ENCODE results near the gene PKIB. TPM values are rescaled to one million over a fixed set of nuclear protein-coding genes. Genes with fewer than 3 reads are reported as not detected.
"Not testable (repeated sequence)": the region's sequence is repeated elsewhere in the genome, so short reads cannot be mapped to it uniquely, and the experiment has no call there.

Gene PKIB
- polyA plus RNA-seq, 1 donor (not counting 4 experiments of a cell fraction or from before 2014, with no cell fraction given) = 8.7 TPM

DNA sequence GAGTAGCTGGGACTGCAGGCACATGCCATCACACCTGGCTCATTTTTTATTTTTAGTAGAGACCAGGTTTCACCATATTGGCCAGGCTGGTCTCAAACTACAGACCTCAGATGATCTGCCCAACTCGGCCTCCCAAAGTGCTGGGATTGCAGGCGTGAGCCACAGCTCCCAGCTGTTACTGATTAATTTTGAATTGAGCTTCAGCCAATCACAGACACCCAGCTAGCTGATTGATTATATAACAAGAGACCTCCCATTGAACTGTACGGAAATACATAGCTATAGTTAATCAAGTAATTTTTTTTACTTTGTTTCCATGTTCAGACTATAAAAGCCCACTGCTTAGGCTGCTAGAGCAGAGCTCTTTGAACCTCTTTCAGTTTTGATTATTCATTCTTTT lies 31.6 kb downstream of the PKIB start:
- no peak overlapping the region for H2AFZ ChIP-seq (ENCODE audit: control insufficient read depth, low read length)
- H3K9me3 ChIP-seq (ENCODE audit: control insufficient read depth, low read depth, low read length) = no peaks in the 10 kb centered on the region
- FAIRE-seq (no peak), DNase-seq (ENCODE audit: low read depth, low spot score) (no peak)
- no peak overlapping the region for H3K4me3 ChIP-seq (ENCODE audit: control insufficient read depth in 2 of 3, extremely low read depth in 1 of 3, insufficient read depth in 2 of 3, low read depth in 1 of 3, low read length in 3 of 3)
- no peak overlapping the region for H3K9ac ChIP-seq (ENCODE audit: control insufficient read depth, extremely low read depth, insufficient read depth, low read length)
- H3K79me2 ChIP-seq (ENCODE audit: control insufficient read depth, insufficient read depth, low read length) = no peaks in the 10 kb centered on the region
- no peak overlapping the region for H3K4me2 ChIP-seq (ENCODE audit: control insufficient read depth, extremely low read depth, insufficient read depth, low read depth, low read length)
- H3K9me1 ChIP-seq (ENCODE audit: control insufficient read depth, extremely low read depth, insufficient read depth, low read length) = no peaks in the 10 kb centered on the region
- H3K27ac ChIP-seq (ENCODE audit: control insufficient read depth, insufficient read depth, low read length) = no peak overlapping the region
- dilution Hi-C loops (cut with MboI; ENCODE audit: extremely low pct_ligation_motif_present, low sequenced_read_pairs) = no loop called here
- H3K36me3 ChIP-seq (ENCODE audit: control insufficient read depth in 2 of 2, extremely low read depth in 1 of 2, insufficient read depth in 2 of 2, low read length in 2 of 2) = no peaks in the 10 kb centered on the region
- no peaks in the 10 kb centered on the region for H4K20me1 ChIP-seq (ENCODE audit: control insufficient read depth, extremely low read depth, insufficient read depth, low read length)
- no peak for TF ChIP-seq EZH2 (IDR thresholded peaks at IDR 0.05; ENCODE audit: low read length)
- TF ChIP-seq, protein P1, sequence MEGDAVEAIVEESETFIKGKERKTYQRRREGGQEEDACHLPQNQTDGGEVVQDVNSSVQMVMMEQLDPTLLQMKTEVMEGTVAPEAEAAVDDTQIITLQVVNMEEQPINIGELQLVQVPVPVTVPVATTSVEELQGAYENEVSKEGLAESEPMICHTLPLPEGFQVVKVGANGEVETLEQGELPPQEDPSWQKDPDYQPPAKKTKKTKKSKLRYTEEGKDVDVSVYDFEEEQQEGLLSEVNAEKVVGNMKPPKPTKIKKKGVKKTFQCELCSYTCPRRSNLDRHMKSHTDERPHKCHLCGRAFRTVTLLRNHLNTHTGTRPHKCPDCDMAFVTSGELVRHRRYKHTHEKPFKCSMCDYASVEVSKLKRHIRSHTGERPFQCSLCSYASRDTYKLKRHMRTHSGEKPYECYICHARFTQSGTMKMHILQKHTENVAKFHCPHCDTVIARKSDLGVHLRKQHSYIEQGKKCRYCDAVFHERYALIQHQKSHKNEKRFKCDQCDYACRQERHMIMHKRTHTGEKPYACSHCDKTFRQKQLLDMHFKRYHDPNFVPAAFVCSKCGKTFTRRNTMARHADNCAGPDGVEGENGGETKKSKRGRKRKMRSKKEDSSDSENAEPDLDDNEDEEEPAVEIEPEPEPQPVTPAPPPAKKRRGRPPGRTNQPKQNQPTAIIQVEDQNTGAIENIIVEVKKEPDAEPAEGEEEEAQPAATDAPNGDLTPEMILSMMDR (optimal IDR thresholded peaks at IDR 0.05 in 1 of 3, IDR thresholded peaks at IDR 0.05 in 1 of 3, conservative IDR thresholded peaks at IDR 0.05 in 1 of 3; ENCODE audit: extremely low read depth in 1 of 3, insufficient read depth in 2 of 3, low read length in 3 of 3) = no peak
- peaks cover 12% of the 10 kb centered on the region for H3K4me1 ChIP-seq (ENCODE audit: control insufficient read depth, extremely low read depth, insufficient read depth, low read length)
- H3K27me3 ChIP-seq (ENCODE audit: control insufficient read depth, extremely low read depth, insufficient read depth, low read length) = no peaks in the 10 kb centered on the region

DNA sequence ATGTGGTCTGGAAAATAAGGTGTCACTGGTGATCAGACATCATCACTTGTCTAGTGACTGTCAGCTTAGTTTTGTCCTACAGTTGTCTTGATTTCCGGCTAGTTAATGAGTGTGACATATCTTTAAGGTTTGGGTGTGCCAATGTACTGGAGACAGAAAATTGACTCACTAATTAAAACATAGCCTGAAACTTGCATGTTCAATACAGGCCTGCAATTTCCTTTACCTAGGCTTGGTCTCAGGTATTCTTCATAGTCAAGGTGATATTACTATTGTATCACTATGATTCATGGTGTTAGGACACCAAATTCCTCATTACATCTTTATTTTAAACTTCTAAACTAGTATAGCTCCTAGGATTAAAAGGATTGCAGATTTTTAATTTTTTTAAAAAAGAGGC lies 32.4 kb downstream of the PKIB start:
- H3K27me3 ChIP-seq (ENCODE audit: control insufficient read depth, extremely low read depth, insufficient read depth, low read length); H3K36me3 ChIP-seq (ENCODE audit: control insufficient read depth in 2 of 2, extremely low read depth in 1 of 2, insufficient read depth in 2 of 2, low read length in 2 of 2); H3K4me2 ChIP-seq (ENCODE audit: control insufficient read depth, extremely low read depth, insufficient read depth, low read depth, low read length); H3K4me3 ChIP-seq (ENCODE audit: control insufficient read depth in 2 of 3, extremely low read depth in 1 of 3, insufficient read depth in 2 of 3, low read depth in 1 of 3, low read length in 3 of 3); H3K9me1 ChIP-seq (ENCODE audit: control insufficient read depth, extremely low read depth, insufficient read depth, low read length); H3K79me2 ChIP-seq (ENCODE audit: control insufficient read depth, insufficient read depth, low read length); H4K20me1 ChIP-seq (ENCODE audit: control insufficient read depth, extremely low read depth, insufficient read depth, low read length); dilution Hi-C loops (cut with MboI; ENCODE audit: extremely low pct_ligation_motif_present, low sequenced_read_pairs); H3K27ac ChIP-seq (ENCODE audit: control insufficient read depth, insufficient read depth, low read length); H3K9ac ChIP-seq (ENCODE audit: control insufficient read depth, extremely low read depth, insufficient read depth, low read length); H3K9me3 ChIP-seq (ENCODE audit: control insufficient read depth, low read depth, low read length): not testable (repeated sequence)
- DNase-seq (ENCODE audit: low read depth, low spot score) (peak; percentile 7), FAIRE-seq (peak; percentile 86)
- peaks cover 12% of the 10 kb centered on the region for H3K4me1 ChIP-seq (ENCODE audit: control insufficient read depth, extremely low read depth, insufficient read depth, low read length)
- peak overlapping the region; percentile 41 for H2AFZ ChIP-seq (ENCODE audit: control insufficient read depth, low read length)

DNA sequence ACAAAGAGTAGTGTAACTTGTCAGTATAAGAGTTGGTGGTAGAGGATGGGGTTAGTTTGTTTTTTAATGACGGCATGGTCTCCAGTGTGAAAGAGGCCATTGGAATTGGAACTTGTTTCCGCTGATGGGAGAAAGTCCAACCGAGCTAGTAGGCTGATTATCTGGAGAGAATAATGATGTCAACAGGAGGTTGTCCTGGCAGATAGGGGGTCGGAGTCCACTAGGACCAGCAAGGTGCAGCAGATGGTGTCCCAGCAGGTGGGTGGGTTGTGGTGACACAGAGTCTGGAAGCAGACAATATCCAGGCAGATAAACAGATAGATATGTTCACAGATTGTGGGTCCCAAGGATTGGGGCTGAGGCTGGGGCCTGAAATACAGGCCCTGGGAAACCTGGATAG lies 35.1 kb downstream of the PKIB start:
- H3K27ac ChIP-seq (ENCODE audit: control insufficient read depth, insufficient read depth, low read length) = no peak overlapping the region
- no peaks in the 10 kb centered on the region for H3K36me3 ChIP-seq (ENCODE audit: control insufficient read depth in 2 of 2, extremely low read depth in 1 of 2, insufficient read depth in 2 of 2, low read length in 2 of 2)
- H3K4me2 ChIP-seq (ENCODE audit: control insufficient read depth, extremely low read depth, insufficient read depth, low read depth, low read length) = no peak overlapping the region
- no peak for FAIRE-seq
- H2AFZ ChIP-seq (ENCODE audit: control insufficient read depth, low read length) = no peak overlapping the region
- H3K4me3 ChIP-seq (ENCODE audit: control insufficient read depth in 2 of 3, extremely low read depth in 1 of 3, insufficient read depth in 2 of 3, low read depth in 1 of 3, low read length in 3 of 3) = no peak overlapping the region
- H4K20me1 ChIP-seq (ENCODE audit: control insufficient read depth, extremely low read depth, insufficient read depth, low read length) = no peaks in the 10 kb centered on the region
- no peak for DNase-seq (ENCODE audit: low read depth, low spot score)
- H3K27me3 ChIP-seq (ENCODE audit: control insufficient read depth, extremely low read depth, insufficient read depth, low read length) = no peaks in the 10 kb centered on the region
- dilution Hi-C loops (cut with MboI; ENCODE audit: extremely low pct_ligation_motif_present, low sequenced_read_pairs) = no loop called here
- no peaks in the 10 kb centered on the region for H3K79me2 ChIP-seq (ENCODE audit: control insufficient read depth, insufficient read depth, low read length)
- H3K9ac ChIP-seq (ENCODE audit: control insufficient read depth, extremely low read depth, insufficient read depth, low read length) = no peak overlapping the region
- H3K9me3 ChIP-seq (ENCODE audit: control insufficient read depth, low read depth, low read length) = no peaks in the 10 kb centered on the region
- H3K4me1 ChIP-seq (ENCODE audit: control insufficient read depth, extremely low read depth, insufficient read depth, low read length) = peaks cover 9% of the 10 kb centered on the region
- TF ChIP-seq EZH2 (IDR thresholded peaks at IDR 0.05; ENCODE audit: low read length) = no peak
- TF ChIP-seq, protein P1 (optimal IDR thresholded peaks at IDR 0.05 in 1 of 3, IDR thresholded peaks at IDR 0.05 in 1 of 3, conservative IDR thresholded peaks at IDR 0.05 in 1 of 3; ENCODE audit: extremely low read depth in 1 of 3, insufficient read depth in 2 of 3, low read length in 3 of 3) = no peak
- H3K9me1 ChIP-seq (ENCODE audit: control insufficient read depth, extremely low read depth, insufficient read depth, low read length) = no peaks in the 10 kb centered on the region
